IMR-90 (cell line): Measurements from ENCODE around the gene ADM2. TPM values are rescaled to one million over a fixed set of nuclear protein-coding genes. Genes with fewer than 3 reads are reported as not detected.
A peak's percentile ranks its signal among the peaks of the same experiment; 100 is the strongest.

Experiments used
- ATAC-seq: fragments of 200-7000 bp; cut with Tn5 transposase; 2 replicates; pipeline ENCODE4 v1.9.1; 2020; ENCODE audit warnings: low read depth, mild to moderate bottlenecking, moderate library complexity
- BruUV-seq: library from RNA; stranded (reverse); fragments of 400-500 nt; replicated peaks from 2 replicates; lab custom pipeline; 2021; lab: Mats Ljungman, UMichigan
- CTCF ChIA-PET: fragments of 300-600 bp; formaldehyde crosslinking; extraction: SDS; loops from one replicate; lab custom pipeline; 2021; ENCODE audit warnings: antibody characterized with exemption; lab: Yijun Ruan, JAX
- POLR2A ChIA-PET: fragments of 300-600 bp; sonication (Branson Sonifier 250); formaldehyde crosslinking; loops from one replicate; lab custom pipeline; 2022; ENCODE audit warnings: antibody characterized with exemption; ENCODE audit not compliant: unreplicated experiment; lab: Charles Lee
- DNase-seq: peaks from one replicate; pipeline ENCODE4 v3.0.0; 2013
- H2AFZ ChIP-seq: replicated peaks from 2 replicates; pipeline ENCODE3; 2013; ENCODE audit warnings: low read length, mild to moderate bottlenecking; ENCODE audit not compliant: poor library complexity
- H2AK5ac ChIP-seq: 2 replicates; pipeline ENCODE4 v1.6.1; 2013; ENCODE audit warnings: low read depth, low read length, inconsistent platforms
- H2AK9ac ChIP-seq: replicated peaks from 2 replicates; pipeline ENCODE3; 2013; ENCODE audit warnings: mild to moderate bottlenecking, low read depth, low read length, moderate library complexity; ENCODE audit not compliant: poor library complexity
- H2BK120ac ChIP-seq: 2 replicates; pipeline ENCODE4 v1.6.1; 2013; ENCODE audit warnings: low read depth, low read length, inconsistent platforms
- H2BK15ac ChIP-seq: 3 replicates; pipeline ENCODE4 v1.6.1; 2013; ENCODE audit warnings: low read depth, low read length, inconsistent platforms
- H2BK20ac ChIP-seq: 2 replicates; pipeline ENCODE4 v1.6.1; 2013; ENCODE audit warnings: low read depth, mild to moderate bottlenecking, inconsistent platforms, low read length, moderate library complexity
- H2BK5ac ChIP-seq: 2 replicates; pipeline ENCODE4 v1.6.1; 2013; ENCODE audit warnings: mild to moderate bottlenecking, low read depth, low read length, inconsistent platforms; ENCODE audit not compliant: poor library complexity, severe bottlenecking
- H3K14ac ChIP-seq: replicated peaks from 2 replicates; pipeline ENCODE4 v1.6.1; 2013; ENCODE audit warnings: low read depth, low read length, inconsistent platforms
- H3K18ac ChIP-seq: 2 replicates; pipeline ENCODE4 v1.6.1; 2013; ENCODE audit warnings: low read depth, low read length, control low read depth
- H3K23ac ChIP-seq: 2 replicates; pipeline ENCODE4 v1.6.1; 2013; ENCODE audit warnings: low read depth, low read length, inconsistent platforms
- H3K27ac ChIP-seq: 2 replicates; pipeline ENCODE4 v1.5.1; 2013; ENCODE audit warnings: mild to moderate bottlenecking, control low read depth, low read length; ENCODE audit not compliant: insufficient read depth
- H3K27me3 ChIP-seq: 2 replicates; pipeline ENCODE4 v1.6.1; 2013; ENCODE audit warnings: low read length; ENCODE audit not compliant: control insufficient read depth, insufficient read depth
- H3K36me3 ChIP-seq: 2 replicates; pipeline ENCODE4 v1.6.1; 2013; ENCODE audit warnings: low read length, mixed read lengths; ENCODE audit not compliant: control insufficient read depth, insufficient read depth
- H3K4ac ChIP-seq: 2 replicates; pipeline ENCODE4 v1.6.1; 2013; ENCODE audit warnings: low read depth, low read length, inconsistent platforms
- H3K4me1 ChIP-seq: 2 replicates; pipeline ENCODE4 v1.6.1; 2013; ENCODE audit warnings: low read length, mixed read lengths; ENCODE audit not compliant: control insufficient read depth, insufficient read depth
- H3K4me2 ChIP-seq: 2 replicates; pipeline ENCODE4 v1.6.1; 2013; ENCODE audit warnings: low read depth, mild to moderate bottlenecking, control low read depth, low read length, moderate library complexity
- H3K4me3 ChIP-seq: 2 replicates; pipeline ENCODE4 v1.5.1; 2013; ENCODE audit warnings: low read depth, mild to moderate bottlenecking, control low read depth, low read length, moderate library complexity; ENCODE audit not compliant: insufficient read depth
- H3K56ac ChIP-seq: 2 replicates; pipeline ENCODE4 v1.6.1; 2013; ENCODE audit warnings: low read length, inconsistent platforms; ENCODE audit not compliant: insufficient read depth; ENCODE audit errors: extremely low read depth
- H3K79me1 ChIP-seq, 2 experiments: 2 replicates each; pipeline ENCODE4 v1.6.1; 2013; ENCODE audit warnings: low read length in 2 of 2, inconsistent platforms in 1 of 2, low read depth in 1 of 2
- H3K9ac ChIP-seq: 2 replicates; pipeline ENCODE4 v1.6.1; 2013; ENCODE audit warnings: low read depth, low read length, control low read depth
- H3K9me1 ChIP-seq: 2 replicates; pipeline ENCODE4 v1.6.1; 2013; ENCODE audit warnings: low read length, inconsistent platforms; ENCODE audit not compliant: insufficient read depth
- H3K9me3 ChIP-seq: 2 replicates; pipeline ENCODE4 v1.6.1; 2013; ENCODE audit warnings: low read length; ENCODE audit not compliant: control insufficient read depth, insufficient read depth
- H4K20me1 ChIP-seq: 2 replicates; pipeline ENCODE4 v1.6.1; 2013; ENCODE audit warnings: low read length, inconsistent platforms; ENCODE audit not compliant: insufficient read depth
- H4K5ac ChIP-seq: 2 replicates; pipeline ENCODE4 v1.6.1; 2013; ENCODE audit warnings: mild to moderate bottlenecking, low read depth, low read length, control low read depth
- H4K8ac ChIP-seq, 2 experiments: 2 replicates each; pipeline ENCODE4 v1.6.1; 2013; ENCODE audit warnings: low read depth in 2 of 2, low read length in 2 of 2, control low read depth in 1 of 2, inconsistent platforms in 1 of 2
- H4K91ac ChIP-seq: 2 replicates; pipeline ENCODE4 v1.6.1; 2013; ENCODE audit warnings: low read depth, low read length, inconsistent platforms; ENCODE audit not compliant: insufficient read depth
- BHLHE40 ChIP-seq: fragments of 150-350 bp; IDR thresholded peaks from 2 replicates; pipeline ENCODE4 v1.6.1; 2016; ENCODE audit warnings: mild to moderate bottlenecking, low read depth, low read length
- CEBPB ChIP-seq: IDR thresholded peaks from 2 replicates; pipeline ENCODE4 v1.6.1; 2012; ENCODE audit warnings: low read depth, low read length, improper control_type of control experiment
- CHD1 ChIP-seq: IDR thresholded peaks from 2 replicates; pipeline ENCODE4 v1.6.1; 2012; ENCODE audit warnings: low read depth, low read length, improper control_type of control experiment
- CTCF ChIP-seq: conservative IDR thresholded peaks from 2 replicates; pipeline ENCODE4 v1.5.1; 2012; ENCODE audit warnings: mild to moderate bottlenecking, low read depth, low read length, improper control_type of control experiment
- ELK1 ChIP-seq: fragments of 150-350 bp; IDR thresholded peaks from 2 replicates; pipeline ENCODE4 v1.6.1; 2016; ENCODE audit warnings: low read depth, mild to moderate bottlenecking, low read length, moderate library complexity, borderline replicate concordance
- FOS ChIP-seq: fragments of 150-350 bp; IDR thresholded peaks from 2 replicates; pipeline ENCODE4 v1.6.1; 2016; ENCODE audit warnings: low read depth, low read length
- MAFK ChIP-seq: IDR thresholded peaks from 2 replicates; pipeline ENCODE4 v1.6.1; 2012; ENCODE audit warnings: low read depth, low read length, improper control_type of control experiment
- MAZ ChIP-seq: IDR thresholded peaks from 2 replicates; pipeline ENCODE4 v1.6.1; 2012; ENCODE audit warnings: low read depth, mild to moderate bottlenecking, low read length, improper control_type of control experiment, moderate library complexity, borderline replicate concordance
- MXI1 ChIP-seq: IDR thresholded peaks from 2 replicates; pipeline ENCODE4 v1.6.1; 2012; ENCODE audit warnings: low read depth, mild to moderate bottlenecking, low read length, moderate library complexity, borderline replicate concordance
- NFE2L2 ChIP-seq: fragments of 150-350 bp; IDR thresholded peaks from 2 replicates; pipeline ENCODE4 v1.6.1; 2016; ENCODE audit warnings: low read depth, mild to moderate bottlenecking, low read length
- POLR2A ChIP-seq: IDR thresholded peaks from 2 replicates; pipeline ENCODE4 v1.6.1; 2012; ENCODE audit warnings: mild to moderate bottlenecking, low read depth, low read length
- RAD21 ChIP-seq: IDR thresholded peaks from 2 replicates; pipeline ENCODE4 v1.6.1; 2012; ENCODE audit warnings: low read length, improper control_type of control experiment
- RCOR1 ChIP-seq: IDR thresholded peaks from 2 replicates; pipeline ENCODE4 v1.6.1; 2012; ENCODE audit warnings: mild to moderate bottlenecking, low read length, improper control_type of control experiment; ENCODE audit not compliant: insufficient replicate concordance
- RFX5 ChIP-seq: IDR thresholded peaks from 2 replicates; pipeline ENCODE4 v1.8.0; 2012; ENCODE audit warnings: low read depth, mild to moderate bottlenecking, low read length, moderate library complexity
- SMC3 ChIP-seq: fragments of 150-350 bp; IDR thresholded peaks from 2 replicates; pipeline ENCODE4 v1.6.1; 2016; ENCODE audit warnings: low read depth, mild to moderate bottlenecking, antibody characterized with exemption, low read length, moderate library complexity
- WGBS, 2 experiments: methylation state at CpG; one replicate each; pipeline versions ENCODE4 v1.1.5 to v1.1.7; 2013; ENCODE audit warnings: missing lambda C conversion rate in 2 of 2; ENCODE audit not compliant: insufficient read length in 1 of 2; ENCODE audit errors: extremely low coverage in 2 of 2; 5-methylcytosine and 5-hydroxymethylcytosine counted together
- dilution Hi-C: fragments of 300-500 bp; cut with HindIII; formaldehyde crosslinking; loops from one replicate; pipeline ENCODE4 v1.14.3; 2018; ENCODE audit warnings: low sequenced_read_pairs; ENCODE audit not compliant: unreplicated experiment
- in situ Hi-C: fragments of 300-500 bp; cut with MboI; formaldehyde crosslinking; loops from 3 replicates; pipeline ENCODE4 v1.14.3; 2019; ENCODE audit warnings: low sequenced_read_pairs, inconsistent platforms, mixed read lengths
- intact Hi-C: fragments of 100-400 bp; cut with micrococcal nuclease; formaldehyde crosslinking; loops from 2 replicates; pipeline ENCODE4 v1.10.0; 2022
- polyA plus RNA-seq, 3 experiments: library from polyadenylated mRNA; depleted of rRNA; stranded (reverse); fragments of >200 nt; gene quantifications; 2 replicates each; pipeline ENCODE4 v1.2.3, GENCODE V29; 2012; ENCODE audit warnings: low replicate concordance in 1 of 3
- total RNA-seq: library from RNA; depleted of rRNA; stranded (reverse); fragments of >200 nt; gene quantifications from 2 replicates; pipeline ENCODE4 v1.2.3, GENCODE V29; 2012
- TF ChIP-seq, protein P1 (sequence below): fragments of 150-350 bp; IDR thresholded peaks from 2 replicates; pipeline ENCODE4 v1.6.1; 2017; ENCODE audit warnings: mild to moderate bottlenecking, antibody characterized with exemption, low read length, low read depth

The ADM2 gene
- total and polyA plus RNA-seq, 2 of the 4 experiments (the other 2 are of a cell fraction): 0.18 to 2.3 TPM

GRCh38 chr22:50459016-50459415, 22.3 kb upstream of the ADM2 start:
- H2AFZ ChIP-seq: no peak overlapping the region
- in situ Hi-C loops: no loop called here
- no peak overlapping the region for H2BK120ac ChIP-seq
- no peak for DNase-seq
- peak overlapping the region; percentile 65 for H2AK9ac ChIP-seq
- no peak for ATAC-seq
- ChIA-PET CTCF (interaction anchor here (0.6 kb wide), 1 partner anchor 161 kb away, joined by 3 read pairs; no protein-coding TSS in a partner anchor), POLR2A (no interaction called here)
- intact Hi-C loops: no loop called here
- no peak overlapping the region for H3K18ac ChIP-seq
- no peak overlapping the region for H3K14ac ChIP-seq
- no peaks in the 10 kb centered on the region for H3K4me1 ChIP-seq
- H2AK5ac ChIP-seq: no peak overlapping the region
- no peak overlapping the region for H2BK15ac ChIP-seq
- H3K23ac ChIP-seq: no peak overlapping the region
- BruUV-seq: no TSS peak
- H3K56ac ChIP-seq: no peak overlapping the region
- H3K9me1 ChIP-seq: no peaks in the 10 kb centered on the region
- H3K4ac ChIP-seq: no peak overlapping the region
- no peak overlapping the region for H4K8ac ChIP-seq
- no peaks in the 10 kb centered on the region for H3K9me3 ChIP-seq
- H4K5ac ChIP-seq: no peak overlapping the region
- WGBS, 2 experiments: 91% methylated on average over 15 of the region's 22 CpGs; no CpG with 5 or more reads in 1 of the 2 experiments
- no peak overlapping the region for H3K4me2 ChIP-seq
- H4K20me1 ChIP-seq: peaks cover 10% of the 10 kb centered on the region
- no peak overlapping the region for H3K9ac ChIP-seq
- H3K79me1 ChIP-seq: 0 out of 4 replicates have a peak, but pooled peaks cover 0 to under 1% of the 10 kb centered on the region in 2 experiments
- no peak overlapping the region for H3K4me3 ChIP-seq
- H2BK5ac ChIP-seq: no peak overlapping the region
- dilution Hi-C loops: no loop called here
- H4K91ac ChIP-seq: no peak overlapping the region
- H2BK20ac ChIP-seq: no peak overlapping the region
- H3K27me3 ChIP-seq: no peaks in the 10 kb centered on the region
- H3K36me3 ChIP-seq: peaks cover 91% of the 10 kb centered on the region
- TF ChIP-seq FOS (no peak), RCOR1 (no peak), MAFK (no peak), RFX5 (no peak), CHD1 (no peak), NFE2L2 (no peak), CEBPB (no peak), MXI1 (no peak), CTCF (no peak), MAZ (no peak), POLR2A (no peak), SMC3 (no peak), RAD21 (no peak), BHLHE40 (no peak), ELK1 (no peak)
- TF ChIP-seq, protein P1, sequence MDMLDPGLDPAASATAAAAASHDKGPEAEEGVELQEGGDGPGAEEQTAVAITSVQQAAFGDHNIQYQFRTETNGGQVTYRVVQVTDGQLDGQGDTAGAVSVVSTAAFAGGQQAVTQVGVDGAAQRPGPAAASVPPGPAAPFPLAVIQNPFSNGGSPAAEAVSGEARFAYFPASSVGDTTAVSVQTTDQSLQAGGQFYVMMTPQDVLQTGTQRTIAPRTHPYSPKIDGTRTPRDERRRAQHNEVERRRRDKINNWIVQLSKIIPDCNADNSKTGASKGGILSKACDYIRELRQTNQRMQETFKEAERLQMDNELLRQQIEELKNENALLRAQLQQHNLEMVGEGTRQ: no peak
- H3K27ac ChIP-seq: no peak overlapping the region
